ENCODE results near the gene AURKA. TPM values are rescaled to one million over a fixed set of nuclear protein-coding genes. Genes with fewer than 3 reads are reported as not detected.
A peak's percentile ranks its signal among the peaks of the same experiment; 100 is the strongest.

Gene AURKA
- total RNA-seq, 2 experiments from 2014 or later, result 97.5 to 100 TPM

DNA sequence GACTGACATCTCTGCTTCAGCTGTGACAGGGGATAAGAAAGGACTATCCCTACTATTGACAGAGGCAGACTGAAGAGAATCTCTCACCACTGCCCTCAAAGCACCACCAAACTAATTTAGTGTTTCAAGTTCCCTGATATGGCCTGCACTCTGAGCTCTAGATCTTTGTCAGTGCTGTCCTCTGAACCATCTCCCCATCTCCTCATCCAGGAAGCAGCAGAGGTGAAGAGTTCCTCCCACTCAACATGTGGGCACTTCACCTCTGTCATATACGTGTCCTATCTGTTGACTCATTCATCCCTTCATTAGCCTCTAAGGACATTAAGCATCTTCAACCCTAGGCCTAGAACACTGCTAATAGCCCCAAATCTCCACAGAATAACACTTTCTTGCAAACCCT, 19.2 kb downstream of the AURKA start:
- DNase-seq (no peak), ATAC-seq (peak; percentile 75)
- H3K36me3 Mint-ChIP-seq (ENCODE audit: low read depth), result peaks cover 56% of the 10 kb centered on the region
- H3K4me3 Mint-ChIP-seq, result no peak overlapping the region
- ChIA-PET POLR2A (interaction anchor here (1.0 to 1.8 kb wide), 3 partner anchors 8 to 20 kb away, joined by 3 to 7 read pairs (median 4); partner anchors contain the start of genes CSTF1 and FAM210B), CTCF (interaction anchor here (0.9 kb wide), 1 partner anchor 29 kb away, joined by 3 read pairs; no protein-coding TSS in a partner anchor)
- peaks cover 17% of the 10 kb centered on the region for H3K4me1 Mint-ChIP-seq (ENCODE audit: low read depth)
- no peaks in the 10 kb centered on the region for H3K27me3 Mint-ChIP-seq
- H3K9me3 Mint-ChIP-seq, result no peaks in the 10 kb centered on the region
- H3K27ac Mint-ChIP-seq, result no peak overlapping the region
- TF ChIP-seq, protein P1, sequence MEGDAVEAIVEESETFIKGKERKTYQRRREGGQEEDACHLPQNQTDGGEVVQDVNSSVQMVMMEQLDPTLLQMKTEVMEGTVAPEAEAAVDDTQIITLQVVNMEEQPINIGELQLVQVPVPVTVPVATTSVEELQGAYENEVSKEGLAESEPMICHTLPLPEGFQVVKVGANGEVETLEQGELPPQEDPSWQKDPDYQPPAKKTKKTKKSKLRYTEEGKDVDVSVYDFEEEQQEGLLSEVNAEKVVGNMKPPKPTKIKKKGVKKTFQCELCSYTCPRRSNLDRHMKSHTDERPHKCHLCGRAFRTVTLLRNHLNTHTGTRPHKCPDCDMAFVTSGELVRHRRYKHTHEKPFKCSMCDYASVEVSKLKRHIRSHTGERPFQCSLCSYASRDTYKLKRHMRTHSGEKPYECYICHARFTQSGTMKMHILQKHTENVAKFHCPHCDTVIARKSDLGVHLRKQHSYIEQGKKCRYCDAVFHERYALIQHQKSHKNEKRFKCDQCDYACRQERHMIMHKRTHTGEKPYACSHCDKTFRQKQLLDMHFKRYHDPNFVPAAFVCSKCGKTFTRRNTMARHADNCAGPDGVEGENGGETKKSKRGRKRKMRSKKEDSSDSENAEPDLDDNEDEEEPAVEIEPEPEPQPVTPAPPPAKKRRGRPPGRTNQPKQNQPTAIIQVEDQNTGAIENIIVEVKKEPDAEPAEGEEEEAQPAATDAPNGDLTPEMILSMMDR (IDR thresholded peaks at IDR 0.05), result no peak
- intact Hi-C loops (cut with micrococcal nuclease), result no loop called here

DNA sequence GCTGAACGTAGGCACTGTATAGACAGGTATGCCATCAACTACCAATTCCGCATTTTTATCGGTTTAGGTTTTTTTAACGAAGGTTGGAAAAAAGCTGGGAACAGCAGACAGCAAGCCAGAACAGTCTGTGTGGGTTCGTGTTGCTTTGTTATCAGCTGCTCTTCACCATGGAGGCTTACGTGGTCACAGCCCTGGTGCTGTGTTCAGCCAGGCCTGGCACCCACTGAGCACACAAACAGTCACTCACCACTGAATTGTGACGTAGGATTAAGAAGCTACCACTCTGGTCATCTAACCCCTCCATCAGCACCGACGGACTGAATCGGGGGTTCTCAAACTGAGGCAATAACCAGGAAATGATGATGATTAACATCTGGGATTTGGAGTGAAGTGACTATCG, 20.0 kb downstream of the AURKA start:
- DNase-seq, result no peak
- no peak overlapping the region for H3K4me3 Mint-ChIP-seq
- peaks cover 17% of the 10 kb centered on the region for H3K4me1 Mint-ChIP-seq (ENCODE audit: low read depth)
- no peaks in the 10 kb centered on the region for H3K27me3 Mint-ChIP-seq
- intact Hi-C loops (cut with micrococcal nuclease), result no loop called here
- ATAC-seq, result no peak
- peaks cover 49% of the 10 kb centered on the region for H3K36me3 Mint-ChIP-seq (ENCODE audit: low read depth)
- ChIA-PET POLR2A (interaction anchor here (0.6 to 1.8 kb wide), 4 partner anchors 9 to 1020 kb away, joined by 3 to 7 read pairs (median 4); partner anchors contain the start of gene FAM210B), CTCF (interaction anchor here (0.9 kb wide), 1 partner anchor 28 kb away, joined by 3 read pairs; no protein-coding TSS in a partner anchor)
- TF ChIP-seq, protein P1 (IDR thresholded peaks at IDR 0.05), result no peak
- H3K27ac Mint-ChIP-seq, result no peak overlapping the region
- H3K9me3 Mint-ChIP-seq, result no peaks in the 10 kb centered on the region

DNA sequence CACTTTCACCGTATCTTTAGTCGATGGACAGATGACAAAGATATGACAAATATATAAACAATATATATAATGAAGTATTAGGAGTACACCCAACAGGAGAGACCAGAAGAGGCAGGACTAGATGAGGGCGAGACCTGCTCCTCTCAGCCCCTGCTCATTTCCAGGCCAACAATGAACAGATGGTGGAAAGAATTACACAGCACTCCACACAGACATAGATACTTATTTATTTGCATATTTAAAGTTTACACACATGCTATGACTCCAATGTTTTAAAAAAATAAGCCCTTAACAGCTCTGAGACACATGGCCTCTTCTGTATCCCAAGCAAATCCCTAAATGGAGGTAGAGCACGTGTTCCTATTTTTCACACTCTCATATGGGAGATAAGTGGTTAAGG, 22.8 kb downstream of the AURKA start:
- intact Hi-C loops (cut with micrococcal nuclease), result no loop called here
- Mint-ChIP-seq H3K4me3 (no peak overlapping the region), H3K4me1 (ENCODE audit: low read depth) (peaks cover 13% of the 10 kb centered on the region), H3K36me3 (ENCODE audit: low read depth) (peaks cover 35% of the 10 kb centered on the region), H3K27me3 (no peaks in the 10 kb centered on the region), H3K9me3 (no peaks in the 10 kb centered on the region), H3K27ac (no peak overlapping the region)
- DNase-seq, result no peak
- TF ChIP-seq, protein P1 (IDR thresholded peaks at IDR 0.05), result no peak
- ChIA-PET POLR2A (interaction anchor here (0.9 to 1.9 kb wide), 3 partner anchors 9 to 19 kb away, joined by 3 to 6 read pairs (median 4); partner anchors contain the start of gene FAM210B), CTCF (no interaction called here)
- ATAC-seq, result no peak

DNA sequence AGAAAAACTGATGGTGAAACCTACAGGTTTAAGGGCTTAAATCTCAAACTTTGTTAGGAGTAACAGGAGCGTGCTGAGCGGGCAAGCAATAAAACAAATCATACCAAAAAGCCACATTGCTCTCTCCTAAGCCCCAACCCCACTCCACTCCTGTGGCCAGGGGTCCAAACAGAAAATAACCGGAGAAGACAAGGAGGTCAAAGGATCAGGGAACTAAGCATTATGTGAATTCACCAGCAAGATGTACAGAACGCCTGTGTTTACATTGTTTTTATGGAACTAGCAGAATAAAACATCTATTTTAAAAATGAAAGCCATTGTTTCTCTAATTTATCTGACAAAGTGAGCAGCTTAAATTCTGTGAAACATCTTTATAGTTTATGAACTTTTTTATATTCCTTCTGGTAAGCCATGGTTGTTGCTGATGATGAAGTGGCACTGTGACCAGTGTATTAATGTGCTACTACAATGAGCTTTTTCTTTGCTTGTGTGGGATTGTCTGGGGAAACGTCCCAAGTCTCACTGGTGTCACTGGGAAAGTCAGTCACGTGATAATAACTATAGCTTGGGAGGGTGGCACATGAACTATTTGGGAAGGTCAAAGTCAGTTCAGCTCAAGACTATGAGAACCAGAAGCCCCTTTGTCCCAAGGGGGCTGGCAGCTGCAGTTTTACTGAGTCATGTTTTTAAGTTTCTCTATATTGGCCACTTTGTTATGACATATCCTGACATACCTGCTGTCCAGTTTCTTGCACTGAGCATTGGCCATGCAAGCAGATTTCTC, 23.5 kb downstream of the AURKA start:
- H3K27me3 Mint-ChIP-seq, result no peaks in the 10 kb centered on the region
- ChIA-PET POLR2A (interaction anchor here (0.9 to 1.9 kb wide), 3 partner anchors 9 to 20 kb away, joined by 3 to 6 read pairs (median 4); partner anchors contain the start of gene FAM210B), CTCF (no interaction called here)
- H3K9me3 Mint-ChIP-seq, result no peaks in the 10 kb centered on the region
- intact Hi-C loops (cut with micrococcal nuclease), result no loop called here
- DNase-seq (no peak), ATAC-seq (no peak)
- no peak overlapping the region for H3K27ac Mint-ChIP-seq
- TF ChIP-seq, protein P1 (IDR thresholded peaks at IDR 0.05), result no peak
- H3K36me3 Mint-ChIP-seq (ENCODE audit: low read depth), result peaks cover 33% of the 10 kb centered on the region
- H3K4me1 Mint-ChIP-seq (ENCODE audit: low read depth), result peaks cover 9% of the 10 kb centered on the region
- H3K4me3 Mint-ChIP-seq, result no peak overlapping the region

DNA sequence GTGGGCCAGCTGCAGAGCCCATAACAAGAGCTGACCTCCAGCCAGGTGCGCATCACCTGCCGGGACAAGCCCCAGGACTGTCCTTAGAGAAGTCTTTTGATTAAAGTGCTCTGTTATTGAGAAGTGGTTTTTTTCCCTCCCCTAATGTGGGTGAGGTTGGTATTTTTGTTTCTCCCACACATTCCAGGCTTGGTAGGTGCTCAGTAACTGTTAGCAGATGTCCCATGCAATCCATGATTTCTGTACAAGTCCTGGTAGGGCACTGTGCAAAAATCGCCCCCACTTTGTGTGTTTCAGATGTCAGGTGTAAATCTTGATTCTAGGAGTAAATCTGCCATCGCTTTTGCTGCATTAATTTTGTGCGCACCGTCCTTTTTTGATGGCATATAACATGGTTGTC, 28.5 kb downstream of the AURKA start:
- H3K9me3 Mint-ChIP-seq, result no peaks in the 10 kb centered on the region
- TF ChIP-seq, protein P1 (IDR thresholded peaks at IDR 0.05), result no peak
- POLR2A ChIA-PET, result no interaction called here
- H3K36me3 Mint-ChIP-seq (ENCODE audit: low read depth), result peaks cover 1% of the 10 kb centered on the region
- ATAC-seq (no peak), DNase-seq (no peak)
- H3K27ac Mint-ChIP-seq, result no peak overlapping the region
- intact Hi-C loops (cut with micrococcal nuclease), result no loop called here
- peaks cover 12% of the 10 kb centered on the region for H3K4me1 Mint-ChIP-seq (ENCODE audit: low read depth)
- H3K4me3 Mint-ChIP-seq, result no peak overlapping the region
- CTCF ChIA-PET, result no interaction called here
- no peaks in the 10 kb centered on the region for H3K27me3 Mint-ChIP-seq
